HG03575 (cell line): ENCODE results near the gene EXOSC9.

Experiments used
- ATAC-seq: cut with Tn5 transposase; IDR thresholded peaks from one replicate; pipeline ENCODE4 v1.9.1; 2021; ENCODE audit not compliant: unreplicated experiment, insufficient number of reproducible peaks, low FRiP score; ENCODE audit errors: extremely low read depth

The EXOSC9 gene

GRCh38 chr4:121785479-121785878 is 15.6 kb upstream of the EXOSC9 start:
- no peak for ATAC-seq

DNA sequence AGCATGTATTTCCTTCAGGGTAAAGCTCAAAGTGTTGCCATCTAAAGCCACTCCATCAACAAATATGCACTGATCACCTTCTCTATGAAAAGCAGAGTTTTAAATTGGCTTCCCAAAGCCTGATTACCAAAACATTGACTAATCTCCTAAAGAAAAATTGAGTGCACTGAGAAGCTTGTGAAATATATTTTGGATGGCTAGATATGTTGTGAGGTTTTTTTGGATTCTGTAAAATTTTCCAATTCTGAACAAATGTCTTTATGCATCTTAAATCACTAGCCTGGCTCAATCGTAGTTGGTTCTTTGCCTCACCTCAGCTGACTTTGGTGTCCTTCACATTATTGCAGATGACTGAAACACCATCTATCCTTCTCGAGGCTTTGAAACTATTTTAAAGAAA is 14.9 kb upstream of the EXOSC9 start:
- ATAC-seq = no peak

DNA sequence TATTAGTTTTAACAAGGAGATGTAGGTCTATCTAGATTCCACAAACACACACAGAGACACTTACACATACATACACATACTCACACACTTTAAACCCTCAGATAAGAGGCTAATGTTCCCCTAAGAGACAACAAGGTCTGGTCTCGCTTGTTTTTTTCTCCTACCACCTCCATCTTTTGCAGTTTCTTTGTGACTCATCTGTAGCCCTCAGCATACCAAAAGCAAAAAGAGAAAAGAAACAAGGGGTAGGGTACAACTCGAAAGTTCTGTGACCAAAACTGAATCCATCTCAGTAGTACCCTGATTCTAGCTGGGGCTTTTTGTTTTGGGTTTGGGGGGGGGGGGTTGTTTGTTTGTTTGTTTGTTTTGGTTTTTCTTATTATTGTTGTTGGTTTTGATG is 12.2 kb upstream of the EXOSC9 start:
- peak; percentile 84 for ATAC-seq

DNA sequence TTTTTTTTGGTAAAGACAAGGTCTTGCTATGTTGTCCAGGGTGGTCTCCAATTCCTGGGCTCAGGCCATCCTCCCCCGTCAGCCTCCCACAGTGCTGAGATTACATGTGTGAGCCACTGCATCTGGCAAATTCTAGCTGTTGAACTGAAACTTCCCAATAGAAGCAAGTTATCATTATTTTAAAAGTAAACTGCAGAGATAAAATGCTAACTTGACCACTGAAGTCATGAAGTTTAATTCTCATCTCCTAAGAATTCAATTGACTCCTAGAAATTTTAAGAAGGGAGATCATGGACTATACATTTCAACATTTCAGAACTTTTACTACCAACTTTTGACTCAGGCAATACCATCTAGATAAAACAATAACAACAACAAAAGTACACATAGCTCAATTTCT is 11.7 kb upstream of the EXOSC9 start:
- no peak for ATAC-seq

DNA sequence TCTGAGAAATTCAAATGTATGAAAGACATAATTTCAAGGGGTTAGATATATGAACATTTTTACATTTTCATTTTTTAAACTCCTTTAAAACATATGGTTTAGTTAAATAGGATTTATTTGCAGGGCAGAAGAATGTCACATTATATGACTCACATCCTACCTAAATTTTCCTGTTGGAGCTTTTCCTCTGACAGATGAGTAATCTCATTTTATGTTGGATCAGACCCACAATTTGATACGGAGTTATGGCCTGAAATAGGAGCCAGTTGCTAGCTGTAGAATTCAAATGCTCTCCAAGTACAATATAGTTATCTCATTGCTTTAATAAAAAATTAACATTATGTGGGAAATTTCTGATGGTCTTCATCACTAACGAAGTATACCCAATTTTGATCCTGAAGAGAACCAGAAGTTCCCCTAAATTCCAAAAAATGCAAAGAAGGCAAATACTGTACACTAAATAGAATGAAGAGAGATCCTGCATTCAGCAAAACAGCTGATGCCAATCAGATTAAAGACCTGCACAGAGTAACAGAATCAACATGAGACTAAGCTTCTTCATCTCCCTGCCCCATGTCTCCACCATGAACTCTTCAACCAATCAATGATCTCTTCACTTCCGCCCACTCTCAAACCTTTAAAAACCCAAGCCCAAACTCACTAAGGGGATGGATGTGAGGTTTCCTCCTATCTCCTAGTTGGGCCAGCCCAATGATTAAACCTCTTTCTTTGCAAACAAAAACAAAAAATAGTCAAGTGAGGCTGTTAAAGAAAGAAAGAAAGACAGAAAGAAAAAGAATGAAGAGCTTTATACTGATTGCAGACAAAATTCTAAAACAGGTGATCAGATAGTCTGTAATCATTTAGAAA is 10.9 kb upstream of the EXOSC9 start:
- ATAC-seq = no peak

- ATAC-seq = no peak
Observed at GRCh38 chr4:121790976-121791375, 10.1 kb upstream of the EXOSC9 start.

- ATAC-seq = no peak
Observed at GRCh38 chr4:121791481-121791880, 9.6 kb upstream of the EXOSC9 start.

- ATAC-seq = no peak
Observed at GRCh38 chr4:121792966-121793365, 8.2 kb upstream of the EXOSC9 start.

GRCh38 chr4:121794505-121795188 is 6.5 kb upstream of the EXOSC9 start:
- no peak for ATAC-seq

DNA sequence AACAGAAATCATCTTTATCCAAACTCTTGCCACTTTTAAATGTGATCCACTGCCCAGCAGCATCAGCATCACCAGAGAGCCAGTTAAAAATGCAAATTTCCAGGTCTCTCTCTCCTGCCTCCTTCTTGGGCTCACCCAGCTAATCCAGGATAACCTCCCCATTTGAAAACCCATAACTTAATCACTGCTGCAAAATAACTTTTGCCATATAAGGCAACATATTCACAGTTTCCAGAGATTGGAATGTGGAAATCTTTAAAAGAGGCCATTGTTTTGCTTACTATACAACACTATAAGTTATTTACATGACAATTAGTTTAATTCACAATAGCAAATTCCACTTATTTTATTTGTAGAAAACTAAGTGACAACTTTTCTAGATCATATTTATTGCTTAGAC is 4.8 kb upstream of the EXOSC9 start:
- no peak for ATAC-seq

DNA sequence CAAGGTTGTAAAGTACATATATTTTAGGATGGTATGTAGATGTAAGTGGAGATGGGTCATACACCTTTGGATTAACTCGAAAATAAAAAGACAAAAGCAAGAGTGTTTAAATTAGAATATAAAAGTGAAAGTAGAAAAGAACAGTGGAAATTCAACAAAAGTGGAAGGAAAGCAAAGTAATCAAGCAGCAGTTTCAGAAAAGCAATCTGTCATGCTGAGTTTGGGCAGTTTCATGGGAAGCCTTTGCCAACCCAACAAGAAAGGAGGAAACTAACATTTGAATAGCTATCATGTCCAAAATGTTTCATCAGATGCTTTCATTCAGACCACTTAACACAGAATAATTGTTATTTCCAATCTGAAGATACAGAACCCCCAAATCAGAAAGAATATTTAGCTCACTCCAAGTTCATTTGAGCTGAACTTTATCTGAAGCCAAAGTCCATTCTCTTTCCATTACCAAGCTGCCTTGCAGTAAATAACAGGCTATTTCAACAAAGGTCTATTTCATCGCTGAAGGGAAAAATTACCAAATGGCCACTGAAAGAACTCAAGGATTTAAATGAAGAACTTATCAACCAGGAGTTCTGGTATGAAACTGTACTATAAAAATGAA is 1.8 kb upstream of the EXOSC9 start:
- no peak for ATAC-seq

DNA sequence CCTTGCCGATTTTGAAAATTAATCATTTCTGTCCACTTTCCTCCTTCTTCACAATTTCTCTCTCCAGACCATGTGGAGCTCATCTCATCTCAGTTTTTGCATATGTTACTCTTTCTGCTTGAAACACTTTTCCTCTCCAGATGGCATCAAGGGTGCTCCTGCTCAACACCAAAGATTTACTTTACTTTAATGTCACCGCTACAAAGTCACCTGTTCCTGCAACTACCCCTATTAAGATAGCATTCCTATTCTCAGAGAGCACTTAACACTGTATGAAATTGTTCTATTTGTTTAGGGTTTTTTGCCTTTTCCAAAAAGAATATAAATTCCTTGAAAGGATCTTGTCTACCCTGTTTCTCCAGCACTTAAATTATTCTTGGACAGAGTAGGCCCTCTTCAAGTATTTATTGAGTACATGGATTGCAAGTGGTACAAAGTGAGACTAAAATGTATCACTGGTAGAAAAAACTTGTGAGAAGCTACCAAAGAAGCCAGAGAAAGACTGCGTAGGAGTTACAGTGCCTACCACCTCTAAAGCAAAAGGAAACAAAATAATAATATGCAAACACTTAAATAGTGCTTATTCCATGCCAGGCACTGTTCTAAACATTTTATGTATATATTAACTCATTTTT is 1.1 kb upstream of the EXOSC9 start:
- ATAC-seq = no peak

GRCh38 chr4:121800638-121800960 is 524 bp upstream of the EXOSC9 start:
- no peak for ATAC-seq

DNA sequence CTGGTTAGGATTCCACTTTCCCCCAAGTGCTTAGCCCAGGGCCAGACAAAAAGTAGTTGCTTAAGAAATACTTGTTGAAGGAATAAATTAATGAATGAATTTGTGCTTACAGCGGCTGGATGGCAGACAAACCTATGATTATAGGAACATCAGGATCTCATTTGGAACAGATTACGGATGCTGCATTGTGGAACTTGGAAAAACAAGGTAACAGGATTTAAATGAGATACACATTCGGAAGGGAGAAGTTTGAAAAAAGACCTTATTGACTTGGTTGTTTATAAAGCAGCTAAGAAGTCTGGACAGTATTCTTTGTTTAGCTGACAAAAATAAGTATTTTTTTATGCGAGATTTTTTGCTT is 572 bp downstream of the EXOSC9 start:
- ATAC-seq = no peak

- no peak for ATAC-seq
Observed at GRCh38 chr4:121806411-121806810, 5.3 kb downstream of the EXOSC9 start.

- ATAC-seq = no peak
Observed at GRCh38 chr4:121811122-121811521, 10.0 kb downstream of the EXOSC9 start.

GRCh38 chr4:121814756-121815155 is 13.6 kb downstream of the EXOSC9 start:
- ATAC-seq = no peak

DNA sequence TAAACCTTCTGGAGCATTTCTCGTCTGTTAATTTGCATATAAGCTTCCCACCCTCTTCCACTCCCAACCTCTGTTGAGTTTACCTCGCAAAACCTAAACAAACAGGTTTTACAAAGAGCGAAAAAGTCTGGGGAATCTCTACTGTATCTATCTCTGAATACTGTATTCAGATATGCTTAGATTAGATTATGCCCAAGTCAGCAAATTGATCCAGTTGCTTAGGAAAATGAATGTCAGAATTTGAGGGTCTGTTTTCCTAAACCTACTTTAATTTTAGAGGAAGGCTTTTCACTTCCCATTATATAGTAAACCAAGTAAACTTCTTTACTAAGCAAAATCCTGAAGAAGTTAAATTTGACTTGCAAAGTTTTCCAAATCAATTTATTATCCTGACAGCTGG is 15.9 kb downstream of the EXOSC9 start:
- no peak for ATAC-seq

- no peak for ATAC-seq
Observed at GRCh38 chr4:121817701-121818100, 16.6 kb downstream of the EXOSC9 start.

DNA sequence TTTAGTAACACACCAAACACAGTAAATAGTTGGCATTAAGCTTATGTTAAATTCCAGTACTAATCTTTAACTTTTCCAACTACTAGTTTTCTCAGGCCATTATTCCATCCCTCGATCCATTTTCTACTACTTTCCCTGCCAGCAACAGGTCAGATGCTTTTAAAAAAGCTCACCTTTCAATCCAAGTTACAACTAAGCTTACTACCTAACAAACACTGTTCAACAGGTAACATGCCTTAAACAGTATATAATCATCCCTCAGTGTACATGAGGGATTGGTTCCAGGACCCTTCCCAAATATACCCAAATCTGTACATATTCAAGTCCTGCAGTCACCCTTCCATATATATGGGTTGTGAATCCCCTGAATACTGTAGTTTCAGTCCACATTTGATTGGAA is 17.1 kb downstream of the EXOSC9 start:
- no peak for ATAC-seq
